ENCODE results near the gene NCKAP5.

Gene NCKAP5

GRCh38 chr2:132638313-132639040 lies 929.8 kb downstream of the NCKAP5 start:
- Histone ChIP-seq H3K4me3 (ENCODE audit: low read depth in 1 of 2, low read length in 2 of 2) (no peak overlapping the region), H4K20me1 (ENCODE audit: insufficient read depth, low read length) (no peaks in the 10 kb centered on the region), H3K4me1 (ENCODE audit: insufficient read depth, low read length) (no peaks in the 10 kb centered on the region), H3K79me2 (ENCODE audit: insufficient read depth, low read length) (no peaks in the 10 kb centered on the region), H3K27me3 (ENCODE audit: insufficient read depth, low read length, poor library complexity) (no peaks in the 10 kb centered on the region), H3K9me3 (ENCODE audit: insufficient read depth, low read length, severe bottlenecking) (no peaks in the 10 kb centered on the region), H3K27ac (ENCODE audit: low read length) (no peak overlapping the region), H3K9ac (ENCODE audit: low read depth, low read length) (no peak overlapping the region), H2AFZ (ENCODE audit: low read depth, low read length) (no peak overlapping the region), H3K36me3 (ENCODE audit: insufficient read depth, low read length) (no peaks in the 10 kb centered on the region), H3K4me2 (ENCODE audit: insufficient read depth, low read length) (no peak overlapping the region)
- ATAC-seq (ENCODE audit: insufficient read depth, low read depth) = no peak
- DNase-seq = no peak
- TF ChIP-seq, protein P1, sequence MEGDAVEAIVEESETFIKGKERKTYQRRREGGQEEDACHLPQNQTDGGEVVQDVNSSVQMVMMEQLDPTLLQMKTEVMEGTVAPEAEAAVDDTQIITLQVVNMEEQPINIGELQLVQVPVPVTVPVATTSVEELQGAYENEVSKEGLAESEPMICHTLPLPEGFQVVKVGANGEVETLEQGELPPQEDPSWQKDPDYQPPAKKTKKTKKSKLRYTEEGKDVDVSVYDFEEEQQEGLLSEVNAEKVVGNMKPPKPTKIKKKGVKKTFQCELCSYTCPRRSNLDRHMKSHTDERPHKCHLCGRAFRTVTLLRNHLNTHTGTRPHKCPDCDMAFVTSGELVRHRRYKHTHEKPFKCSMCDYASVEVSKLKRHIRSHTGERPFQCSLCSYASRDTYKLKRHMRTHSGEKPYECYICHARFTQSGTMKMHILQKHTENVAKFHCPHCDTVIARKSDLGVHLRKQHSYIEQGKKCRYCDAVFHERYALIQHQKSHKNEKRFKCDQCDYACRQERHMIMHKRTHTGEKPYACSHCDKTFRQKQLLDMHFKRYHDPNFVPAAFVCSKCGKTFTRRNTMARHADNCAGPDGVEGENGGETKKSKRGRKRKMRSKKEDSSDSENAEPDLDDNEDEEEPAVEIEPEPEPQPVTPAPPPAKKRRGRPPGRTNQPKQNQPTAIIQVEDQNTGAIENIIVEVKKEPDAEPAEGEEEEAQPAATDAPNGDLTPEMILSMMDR (IDR thresholded peaks at IDR 0.05; ENCODE audit: borderline replicate concordance, extremely low read depth, low read length, poor library complexity, severe bottlenecking) = no peak
- TF ChIP-seq EZH2 (IDR thresholded peaks at IDR 0.05; ENCODE audit: borderline replicate concordance, low read depth, low read length, severe bottlenecking) = no peak

DNA sequence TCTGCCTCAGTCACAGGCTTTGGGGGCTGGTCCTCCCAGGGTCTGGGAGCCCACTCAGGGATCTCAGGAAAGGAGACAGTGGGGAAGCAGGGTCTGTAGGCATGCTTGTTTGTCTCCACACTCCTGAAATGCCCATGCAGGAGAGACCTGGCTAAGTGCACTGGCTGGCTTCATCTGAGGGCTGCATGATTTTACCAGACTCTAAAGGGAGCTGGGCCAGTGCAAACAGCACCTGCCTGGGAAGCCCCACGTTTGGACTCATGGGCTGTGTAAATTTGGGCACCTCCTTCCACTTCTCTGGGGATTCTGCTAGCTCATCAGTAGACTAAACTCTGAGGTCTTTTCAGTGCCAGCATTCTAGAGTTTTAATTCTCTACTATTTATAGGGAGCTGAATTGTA lies 931.9 kb downstream of the NCKAP5 start:
- no peak overlapping the region for H3K4me2 ChIP-seq (ENCODE audit: insufficient read depth, low read length)
- no peaks in the 10 kb centered on the region for H3K9me3 ChIP-seq (ENCODE audit: insufficient read depth, low read length, severe bottlenecking)
- H3K27ac ChIP-seq (ENCODE audit: low read length) = no peak overlapping the region
- TF ChIP-seq EZH2 (IDR thresholded peaks at IDR 0.05; ENCODE audit: borderline replicate concordance, low read depth, low read length, severe bottlenecking) = no peak
- DNase-seq = no peak
- H3K4me3 ChIP-seq (ENCODE audit: low read depth in 1 of 2, low read length in 2 of 2) = no peak overlapping the region
- no peaks in the 10 kb centered on the region for H3K79me2 ChIP-seq (ENCODE audit: insufficient read depth, low read length)
- no peak overlapping the region for H3K9ac ChIP-seq (ENCODE audit: low read depth, low read length)
- no peak for ATAC-seq (ENCODE audit: insufficient read depth, low read depth)
- no peak overlapping the region for H2AFZ ChIP-seq (ENCODE audit: low read depth, low read length)
- no peaks in the 10 kb centered on the region for H3K36me3 ChIP-seq (ENCODE audit: insufficient read depth, low read length)
- no peaks in the 10 kb centered on the region for H4K20me1 ChIP-seq (ENCODE audit: insufficient read depth, low read length)
- H3K4me1 ChIP-seq (ENCODE audit: insufficient read depth, low read length) = no peaks in the 10 kb centered on the region
- H3K27me3 ChIP-seq (ENCODE audit: insufficient read depth, low read length, poor library complexity) = no peaks in the 10 kb centered on the region

DNA sequence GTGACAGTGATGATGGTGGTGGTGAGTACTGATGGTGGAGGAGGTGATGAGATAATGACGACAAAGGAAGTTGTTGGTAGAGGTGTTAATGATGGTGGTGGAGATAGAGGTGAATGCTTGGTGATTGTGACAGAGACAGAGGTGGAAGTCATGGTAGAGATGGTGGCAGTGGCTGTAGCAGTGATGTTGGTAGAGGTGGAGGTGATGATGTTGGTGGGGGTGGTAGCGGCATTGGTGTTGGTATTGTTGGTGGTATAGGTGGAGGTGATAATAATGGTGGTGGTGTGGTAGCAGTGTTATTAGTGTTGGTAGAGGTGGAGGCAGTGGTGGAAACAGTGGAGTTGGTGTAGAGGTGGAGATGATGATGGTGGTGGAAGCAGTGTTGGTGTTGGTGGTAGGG lies 934.6 kb downstream of the NCKAP5 start:
- H3K9ac ChIP-seq (ENCODE audit: low read depth, low read length) = no peak overlapping the region
- no peaks in the 10 kb centered on the region for H3K79me2 ChIP-seq (ENCODE audit: insufficient read depth, low read length)
- no peaks in the 10 kb centered on the region for H3K4me1 ChIP-seq (ENCODE audit: insufficient read depth, low read length)
- H3K27ac ChIP-seq (ENCODE audit: low read length) = no peak overlapping the region
- H3K4me2 ChIP-seq (ENCODE audit: insufficient read depth, low read length) = no peak overlapping the region
- ATAC-seq (ENCODE audit: insufficient read depth, low read depth) (no peak), DNase-seq (no peak)
- no peak for TF ChIP-seq EZH2 (IDR thresholded peaks at IDR 0.05; ENCODE audit: borderline replicate concordance, low read depth, low read length, severe bottlenecking)
- TF ChIP-seq, protein P1 (IDR thresholded peaks at IDR 0.05; ENCODE audit: borderline replicate concordance, extremely low read depth, low read length, poor library complexity, severe bottlenecking) = no peak
- no peak overlapping the region for H2AFZ ChIP-seq (ENCODE audit: low read depth, low read length)
- no peaks in the 10 kb centered on the region for H3K36me3 ChIP-seq (ENCODE audit: insufficient read depth, low read length)
- H3K9me3 ChIP-seq (ENCODE audit: insufficient read depth, low read length, severe bottlenecking) = no peaks in the 10 kb centered on the region
- no peaks in the 10 kb centered on the region for H3K27me3 ChIP-seq (ENCODE audit: insufficient read depth, low read length, poor library complexity)
- H3K4me3 ChIP-seq (ENCODE audit: low read depth in 1 of 2, low read length in 2 of 2) = no peak overlapping the region
- no peaks in the 10 kb centered on the region for H4K20me1 ChIP-seq (ENCODE audit: insufficient read depth, low read length)

DNA sequence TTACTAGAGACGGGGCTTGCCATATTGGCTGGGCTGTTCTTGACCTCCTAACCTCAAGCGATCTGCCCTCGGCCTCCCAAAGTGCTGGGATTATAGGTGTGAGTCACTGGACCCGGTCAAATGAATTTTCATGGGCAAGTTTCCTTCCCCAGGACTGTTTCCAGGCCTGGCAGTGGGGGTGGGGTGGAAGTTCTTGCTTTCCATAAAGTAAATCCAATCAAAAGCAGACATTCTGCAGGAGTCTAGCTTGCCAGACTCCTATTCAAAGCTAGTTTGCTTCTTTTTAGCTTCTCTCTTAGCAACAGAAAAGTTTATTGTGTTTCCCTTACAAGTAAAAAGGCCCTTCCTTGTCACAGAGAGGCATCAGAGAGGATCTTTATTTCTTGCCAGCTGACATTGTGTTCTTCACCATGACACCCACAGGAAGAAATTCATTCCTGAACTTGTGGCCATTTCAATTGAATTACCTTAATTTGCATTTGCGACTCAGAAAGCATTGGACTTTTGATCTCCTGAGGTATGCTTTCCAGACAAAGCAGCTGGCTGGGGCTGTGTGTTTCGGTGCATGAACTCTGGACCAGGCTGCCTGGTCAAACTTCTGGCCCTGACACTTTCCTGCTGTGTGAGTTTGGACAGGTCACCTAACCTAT lies 936.1 kb downstream of the NCKAP5 start:
- H3K4me3 ChIP-seq (ENCODE audit: low read depth in 1 of 2, low read length in 2 of 2) = no peak overlapping the region
- H4K20me1 ChIP-seq (ENCODE audit: insufficient read depth, low read length) = no peaks in the 10 kb centered on the region

More for the DNA sequence above, 936.1 kb downstream of the NCKAP5 start:
- H3K4me2 ChIP-seq (ENCODE audit: insufficient read depth, low read length) = no peak overlapping the region
- H3K79me2 ChIP-seq (ENCODE audit: insufficient read depth, low read length) = no peaks in the 10 kb centered on the region
- no peak overlapping the region for H3K27ac ChIP-seq (ENCODE audit: low read length)
- no peak for ATAC-seq (ENCODE audit: insufficient read depth, low read depth)
- DNase-seq = no peak
- H3K36me3 ChIP-seq (ENCODE audit: insufficient read depth, low read length) = no peaks in the 10 kb centered on the region
- no peak overlapping the region for H2AFZ ChIP-seq (ENCODE audit: low read depth, low read length)
- no peaks in the 10 kb centered on the region for H3K27me3 ChIP-seq (ENCODE audit: insufficient read depth, low read length, poor library complexity)
- no peak for TF ChIP-seq EZH2 (IDR thresholded peaks at IDR 0.05; ENCODE audit: borderline replicate concordance, low read depth, low read length, severe bottlenecking)
- TF ChIP-seq, protein P1 (IDR thresholded peaks at IDR 0.05; ENCODE audit: borderline replicate concordance, extremely low read depth, low read length, poor library complexity, severe bottlenecking) = no peak
- no peak overlapping the region for H3K9ac ChIP-seq (ENCODE audit: low read depth, low read length)
- H3K4me1 ChIP-seq (ENCODE audit: insufficient read depth, low read length) = no peaks in the 10 kb centered on the region
- H3K9me3 ChIP-seq (ENCODE audit: insufficient read depth, low read length, severe bottlenecking) = no peaks in the 10 kb centered on the region

Data from DND-41 (cell line).